OCI-LY1 (cell line): Measurements from ENCODE around the gene HOXD9.

Experiments
- CTCF ChIP-seq: fragments of 200-600 bp; sonication (generic), shearing (Covaris generic); IDR thresholded peaks from 2 replicates; pipeline ENCODE4 v1.5.1; 2017; ENCODE audit warnings: mild to moderate bottlenecking, antibody characterized with exemption, low read length, moderate library complexity, mixed read lengths
- EZH2 ChIP-seq: fragments of 200-600 bp; sonication (generic), shearing (Covaris generic); IDR thresholded peaks from 2 replicates; pipeline ENCODE4 v1.8.0; 2017; ENCODE audit warnings: borderline replicate concordance, mixed run types, mild to moderate bottlenecking, antibody characterized with exemption, low read length, moderate library complexity, mixed read lengths

- no peak for TF ChIP-seq CTCF
- TF ChIP-seq EZH2: no peak
Measured at GRCh38 chr2:176150584-176151441, 28.3 kb downstream of the HOXD9 start.
